Stimulated activated CD8-positive, alpha-beta memory T cell treated with anti-CD3 and anti-CD28 coated beads, Interleukin-7, amount 100 ng/mL, for 4 hours (primary cell): Measurements from ENCODE around the gene CACNA2D1.

ENCODE experiments used
- DNase-seq, 2 donors: peaks; one replicate each; pipeline ENCODE4 v3.0.0-alpha.2; 2020; ENCODE audit warnings: low read depth in 2 of 2

Gene CACNA2D1

GRCh38 chr7:82109288-82109687, 334.3 kb downstream of the CACNA2D1 start:
- no peak for DNase-seq

DNA sequence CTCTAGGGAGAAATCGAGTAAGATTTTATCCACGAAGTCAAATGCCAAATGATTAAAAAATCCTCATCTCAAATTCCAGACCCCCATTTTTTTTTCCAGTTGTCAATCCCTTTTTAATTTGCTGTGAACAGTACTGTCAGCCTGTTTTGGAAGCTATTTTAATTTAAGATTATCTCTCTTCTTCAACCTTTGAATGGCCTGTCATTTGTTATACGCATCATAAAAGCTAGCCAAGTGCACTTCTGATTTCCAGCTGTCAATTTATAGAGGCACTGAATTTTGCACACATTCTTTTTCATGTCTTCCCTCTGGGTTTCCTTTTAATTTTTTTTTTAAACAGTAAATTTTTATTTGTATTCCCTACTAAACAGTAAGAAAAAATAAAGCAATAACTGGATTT, 337.4 kb downstream of the CACNA2D1 start:
- DNase-seq = no peak

DNA sequence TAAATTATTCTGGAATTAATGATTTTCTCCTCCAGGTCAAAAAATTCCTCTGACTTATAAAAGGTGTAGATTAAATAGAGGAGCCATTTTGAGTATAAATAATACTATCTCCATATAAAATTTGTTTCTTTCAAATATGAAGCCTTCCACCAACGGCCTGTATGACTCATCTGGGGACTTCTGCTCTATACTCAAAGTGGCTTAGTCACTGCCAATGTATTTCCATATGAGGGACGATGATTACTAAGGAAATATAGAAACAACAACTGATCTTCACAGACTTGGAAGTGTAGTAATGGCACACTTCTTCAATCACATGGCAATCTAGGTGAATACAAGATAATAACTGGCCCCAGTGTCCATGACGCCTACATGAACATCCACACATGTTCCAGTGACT, 338.1 kb downstream of the CACNA2D1 start:
- DNase-seq = no peak

DNA sequence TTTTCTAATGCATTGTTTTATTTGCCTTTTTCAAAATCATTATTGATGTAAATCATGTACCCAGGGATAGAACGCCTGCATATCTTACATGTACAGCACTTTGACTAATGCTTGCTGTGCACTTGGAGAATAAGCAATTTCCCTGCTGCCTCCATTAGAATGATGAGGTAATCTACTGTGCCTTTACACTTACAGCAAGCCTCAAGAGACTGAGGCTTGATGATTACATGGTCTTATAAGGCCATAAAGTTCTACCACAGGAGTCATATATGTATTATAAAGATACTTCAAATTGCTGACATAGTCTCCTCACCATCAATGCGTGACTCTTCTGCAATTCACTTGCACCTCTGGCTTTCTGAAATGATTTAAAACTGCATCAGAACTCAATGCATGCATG, 345.2 kb downstream of the CACNA2D1 start:
- DNase-seq = no peak

DNA sequence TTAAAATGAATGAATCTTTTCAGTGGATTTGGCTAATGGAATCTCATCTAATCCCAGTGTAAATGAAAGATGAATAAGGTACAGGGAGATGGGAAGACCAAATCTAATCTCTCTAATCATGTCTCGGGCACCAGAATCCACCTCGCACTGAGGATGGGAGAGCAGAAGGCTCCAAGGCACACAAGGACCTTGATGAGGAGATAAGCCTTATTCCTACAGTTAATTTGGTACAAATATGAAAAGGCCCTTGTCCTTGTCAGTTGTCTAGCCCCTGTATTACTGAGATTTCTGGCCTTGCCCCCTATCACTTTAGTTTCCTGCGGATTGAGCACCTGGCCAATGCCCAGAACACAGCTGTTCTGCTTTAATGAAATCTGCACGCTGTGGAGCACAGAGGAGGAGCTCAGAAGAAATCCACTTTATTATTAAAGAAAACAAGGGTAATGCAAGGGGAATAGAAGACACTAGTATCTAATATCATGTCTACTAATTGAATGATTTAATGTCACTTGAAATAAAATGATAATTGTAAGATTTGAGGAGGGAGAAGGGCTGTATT, 352.4 kb downstream of the CACNA2D1 start:
- no peak for DNase-seq

- no peak for DNase-seq
These were observed 356.5 kb downstream of the CACNA2D1 start for GRCh38 chr7:82087099-82087498.

DNA sequence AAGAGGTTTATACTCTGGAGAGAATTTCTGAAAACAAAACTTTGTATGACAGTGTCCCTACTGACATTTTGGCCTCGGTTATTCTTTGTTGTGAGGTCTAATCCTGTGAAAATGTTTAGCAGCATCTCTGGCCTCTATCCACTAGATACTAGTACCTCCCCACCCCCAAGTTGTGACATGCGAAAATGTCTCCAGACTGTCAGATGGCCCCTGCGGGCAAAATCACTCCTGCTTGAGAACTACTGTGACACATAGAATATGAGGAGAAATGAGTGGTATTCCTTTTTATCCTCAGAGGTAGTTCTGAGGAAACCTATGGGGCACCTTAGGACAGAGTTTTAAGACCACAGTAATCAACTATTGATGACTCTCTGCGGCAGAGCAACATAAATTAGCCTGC, 358.5 kb downstream of the CACNA2D1 start:
- DNase-seq = no peak

DNA sequence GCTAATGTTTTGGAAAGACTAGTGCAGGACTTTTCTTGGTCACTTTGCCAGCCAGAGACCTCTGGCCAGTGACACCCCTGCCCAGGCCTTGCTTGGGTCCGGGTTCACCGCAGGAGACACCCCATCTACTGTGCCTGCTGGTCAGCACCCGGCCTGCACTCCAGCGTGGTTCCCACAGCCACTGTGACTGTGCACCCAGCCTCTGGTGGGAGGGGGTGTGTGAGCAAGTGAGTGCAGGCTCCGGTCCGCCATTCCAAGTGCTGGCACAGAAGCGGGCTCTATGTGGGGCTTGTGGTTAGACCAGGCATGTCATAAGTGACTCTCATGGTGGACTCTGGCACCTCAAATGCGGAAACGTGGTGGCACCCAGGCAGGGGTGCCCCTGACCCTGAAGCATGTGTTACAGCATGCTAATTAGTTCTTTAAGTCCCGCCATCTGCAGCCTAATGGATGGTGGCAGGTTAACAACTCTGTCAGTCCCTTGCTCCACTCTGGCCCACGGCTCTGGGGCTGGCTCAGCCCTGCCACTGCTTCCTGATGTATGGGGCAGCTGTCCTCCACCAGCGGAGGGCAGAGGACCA, 361.8 kb downstream of the CACNA2D1 start:
- DNase-seq = no peak

- DNase-seq = no peak
These were observed 363.2 kb downstream of the CACNA2D1 start for GRCh38 chr7:82080254-82080927.

DNA sequence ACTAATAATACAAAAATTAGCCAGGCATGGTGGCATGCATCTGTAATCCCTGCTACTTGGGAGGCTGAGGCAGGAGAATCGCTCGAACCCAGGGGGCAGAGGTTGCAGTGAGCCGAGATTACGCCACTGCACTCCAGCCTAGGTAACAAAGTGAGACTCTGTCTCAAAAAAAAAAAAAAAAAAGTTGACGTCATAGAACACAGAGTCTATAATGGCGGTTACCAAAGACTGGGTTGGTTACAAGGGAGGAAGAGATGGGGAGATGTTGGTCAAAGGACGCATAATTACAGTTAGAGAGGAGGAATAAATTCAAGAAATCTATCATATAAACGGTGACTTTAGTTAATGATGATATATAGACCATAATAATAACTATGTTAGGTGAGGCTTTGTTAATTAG, 364.1 kb downstream of the CACNA2D1 start:
- DNase-seq = no peak

GRCh38 chr7:82078807-82079206, 364.8 kb downstream of the CACNA2D1 start:
- DNase-seq = no peak

- DNase-seq = no peak
These were observed 372.1 kb downstream of the CACNA2D1 start for GRCh38 chr7:82071468-82071867.

- DNase-seq = no peak
These were observed 375.8 kb downstream of the CACNA2D1 start for GRCh38 chr7:82067628-82068264.

DNA sequence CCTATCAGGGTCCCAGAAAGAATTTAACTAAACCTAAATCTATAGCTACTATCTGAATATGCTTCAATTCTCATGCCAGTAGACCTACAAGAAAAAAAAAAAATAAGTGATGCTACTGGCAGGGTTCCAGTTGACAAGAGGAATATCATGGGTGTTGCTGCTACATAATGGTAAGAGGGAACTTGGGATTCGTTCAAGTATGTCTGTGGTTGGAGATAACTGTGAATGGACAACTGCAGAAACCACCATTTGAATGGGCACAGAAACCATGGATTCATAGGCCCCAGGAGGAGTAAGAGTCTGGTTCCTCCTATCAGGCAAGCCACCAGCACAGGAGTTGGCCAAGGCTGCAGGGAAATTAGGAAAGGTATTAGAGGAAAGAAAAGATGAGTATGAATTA, 386.1 kb downstream of the CACNA2D1 start:
- DNase-seq = no peak

- DNase-seq = no peak
These were observed 387.3 kb downstream of the CACNA2D1 start for GRCh38 chr7:82056282-82056681.

- no peak for DNase-seq
These were observed 389.0 kb downstream of the CACNA2D1 start for GRCh38 chr7:82054544-82054943.

- no peak for DNase-seq
These were observed 390.0 kb downstream of the CACNA2D1 start for GRCh38 chr7:82053453-82054032.

GRCh38 chr7:82051601-82052000, 392.0 kb downstream of the CACNA2D1 start:
- DNase-seq = no peak

GRCh38 chr7:82050792-82051191, 392.8 kb downstream of the CACNA2D1 start:
- DNase-seq = no peak

DNA sequence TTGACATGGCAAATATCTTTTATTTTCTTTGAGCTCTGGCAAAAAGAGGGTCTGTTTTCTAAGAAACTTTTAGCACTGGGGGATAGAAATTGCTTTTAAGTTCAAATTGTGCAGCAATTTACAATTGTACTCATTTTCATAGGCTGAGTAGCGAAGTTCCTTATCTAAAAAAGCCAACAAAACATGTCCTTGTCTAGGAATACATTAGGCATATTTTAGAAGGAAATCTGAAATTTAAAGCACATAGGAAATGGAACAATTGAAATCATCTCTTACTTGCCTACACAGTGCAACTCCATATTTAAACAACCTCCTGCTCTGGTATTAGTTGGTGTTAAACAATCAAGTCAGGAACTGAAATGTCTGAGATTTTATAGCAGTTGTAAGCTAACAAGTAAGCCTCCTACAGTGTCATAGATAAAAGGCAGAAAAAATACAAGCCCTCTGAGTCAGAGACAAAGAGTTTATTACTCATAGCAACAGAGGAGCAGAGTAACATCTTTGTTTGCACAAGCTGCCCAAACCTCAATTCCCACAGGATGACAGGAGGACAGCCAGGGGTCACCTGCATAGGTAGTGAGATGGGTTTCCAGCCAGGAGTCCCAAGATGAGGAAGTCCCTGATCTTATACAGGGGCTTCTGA, 393.6 kb downstream of the CACNA2D1 start:
- DNase-seq = no peak

DNA sequence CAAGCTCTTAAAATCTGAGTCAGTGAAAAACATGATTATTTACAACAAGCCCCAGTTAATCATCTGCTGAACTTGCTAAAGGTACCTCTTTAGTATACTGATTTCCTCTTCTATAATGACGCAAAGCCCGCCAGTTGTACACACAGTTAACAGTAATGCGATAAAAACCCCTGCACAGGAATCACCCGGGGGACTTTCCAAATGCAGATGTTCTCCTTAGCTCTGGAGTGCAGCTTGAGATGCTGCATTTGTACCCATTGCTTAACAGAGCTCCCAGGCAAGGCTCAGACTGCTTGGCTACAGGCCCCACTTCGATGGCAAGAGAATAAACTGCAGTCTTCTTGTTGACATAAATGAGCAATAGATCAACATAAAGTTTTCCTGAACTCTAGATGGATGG, 394.1 kb downstream of the CACNA2D1 start:
- no peak for DNase-seq

GRCh38 chr7:82044497-82045080, 399.0 kb downstream of the CACNA2D1 start:
- DNase-seq = no peak
